Hepatocyte (in vitro differentiated cells): ENCODE measurements around the gene RREB1.

Source experiments
- CTCF ChIP-seq: fragments of 200-600 bp; sonication (generic); IDR thresholded peaks from 2 replicates; pipeline ENCODE4 v1.5.1; 2016; ENCODE audit warnings: antibody characterized with exemption, mild to moderate bottlenecking; ENCODE audit not compliant: poor library complexity
- EZH2 ChIP-seq: fragments of 200-600 bp; sonication (generic); IDR thresholded peaks from 2 replicates; pipeline ENCODE4 v1.6.1; 2016; ENCODE audit warnings: antibody characterized with exemption, mild to moderate bottlenecking, borderline replicate concordance

GRCh38 chr6:7290079-7290478 lies 182.3 kb downstream of the RREB1 start:
- TF ChIP-seq CTCF = no peak
- TF ChIP-seq EZH2 = no peak
